Omental fat pad (tissue), 4 donors: ENCODE results near the gene PAQR5. TPM values are rescaled to one million over a fixed set of nuclear protein-coding genes. Genes with fewer than 3 reads are reported as not detected.

ENCODE experiments used
- ATAC-seq: fragments of 150-250 bp; one replicate; pipeline ENCODE4 v1.9.1; 2016; ENCODE audit warnings: mild to moderate bottlenecking, moderate library complexity; ENCODE audit not compliant: low FRiP score
- DNase-seq: peaks from one replicate; pipeline ENCODE4 v3.0.0-alpha.2; 2019; ENCODE audit warnings: low spot score
- CTCF ChIP-seq, 3 donors: fragments of 450-650 bp; IDR thresholded peaks; one replicate each; pipeline ENCODE4 v1.5.1; 2016 to 2017; ENCODE audit warnings: antibody characterized with exemption in 3 of 3, mild to moderate bottlenecking in 3 of 3, moderate library complexity in 2 of 3
- total RNA-seq, 4 donors: library from RNA; depleted of rRNA; stranded (reverse); fragments of >200 nt; gene quantifications; one replicate each; pipeline ENCODE4 v1.1.0, GENCODE V29; 2016

Gene PAQR5
- total RNA-seq, 4 donors from 2014 or later, result 0.47 to 11.9 (median 0.86) TPM

- TF ChIP-seq CTCF (IDR thresholded peaks at IDR 0.05), result no peak
- no peak for ATAC-seq
- DNase-seq, result no peak
Observed at GRCh38 chr15:69351884-69352283, 53.2 kb downstream of the PAQR5 start.

GRCh38 chr15:69357773-69358771, 59.4 kb downstream of the PAQR5 start:
- no peak for TF ChIP-seq CTCF (IDR thresholded peaks at IDR 0.05)
- ATAC-seq (no peak), DNase-seq (no peak)

- DNase-seq (no peak), ATAC-seq (no peak)
- TF ChIP-seq CTCF (IDR thresholded peaks at IDR 0.05), result no peak
Observed at GRCh38 chr15:69358850-69359249, 60.1 kb downstream of the PAQR5 start.

- TF ChIP-seq CTCF (IDR thresholded peaks at IDR 0.05), result no peak
- DNase-seq (no peak), ATAC-seq (no peak)
Observed at GRCh38 chr15:69359722-69360121, 61.0 kb downstream of the PAQR5 start.

GRCh38 chr15:69360642-69361041, 61.9 kb downstream of the PAQR5 start:
- TF ChIP-seq CTCF (IDR thresholded peaks at IDR 0.05), result no peak
- DNase-seq (no peak), ATAC-seq (no peak)

- DNase-seq, result no peak
- no peak for ATAC-seq
- TF ChIP-seq CTCF (IDR thresholded peaks at IDR 0.05), result no peak
Observed at GRCh38 chr15:69367236-69367635, 68.5 kb downstream of the PAQR5 start.

- ATAC-seq, result no peak
- TF ChIP-seq CTCF (IDR thresholded peaks at IDR 0.05), result no peak
- DNase-seq, result no peak
Observed at GRCh38 chr15:69369631-69370030, 70.9 kb downstream of the PAQR5 start.
